Measurements from ENCODE around the gene KL. TPM values are rescaled to one million over a fixed set of nuclear protein-coding genes. Genes with fewer than 3 reads are reported as not detected.

KL gene
- total RNA-seq, 1 experiment from 2014 or later: 0.28 TPM

GRCh38 chr13:33090755-33091414 is 74.7 kb downstream of the KL start:
- in situ Hi-C loops (cut with HindIII; ENCODE audit: low pct_unique_long_range_greater_than_20kb, low sequenced_read_pairs) (no loop called here), intact Hi-C loops (cut with micrococcal nuclease; ENCODE audit: unreplicated experiment) (no loop called here)
- CTCF ChIA-PET: no interaction called here
- no peak for TF ChIP-seq POLR2AphosphoS5 (IDR thresholded peaks at IDR 0.05; ENCODE audit: low read depth, low read length)
- TF ChIP-seq TCF7L2 (IDR thresholded peaks at IDR 0.05; ENCODE audit: low read depth, low read length): no peak
- no peak for TF ChIP-seq SIN3A (IDR thresholded peaks at IDR 0.05; ENCODE audit: borderline replicate concordance, insufficient read depth, low read depth, low read length)
- Histone ChIP-seq H3K27me3 (ENCODE audit: control insufficient read depth, insufficient read depth, low read length) (no peaks in the 10 kb centered on the region), H3K27ac (ENCODE audit: low read length) (no peak overlapping the region), H3K9me3 (ENCODE audit: control insufficient read depth, insufficient read depth, low read depth, low read length) (no peaks in the 10 kb centered on the region), H3K4me3 (ENCODE audit: low read depth in 2 of 2, low read length in 2 of 2) (no peak overlapping the region), H3K36me3 (ENCODE audit: control insufficient read depth, insufficient read depth, low read length) (no peaks in the 10 kb centered on the region), H3K4me1 (ENCODE audit: control insufficient read depth, insufficient read depth, low read length) (no peaks in the 10 kb centered on the region)
- no TSS peak for BruUV-seq (replicated peaks)
- ATAC-seq (no peak), DNase-seq (ENCODE audit: low read depth, low spot score) (no peak)
- POLR2A ChIA-PET: no interaction called here

GRCh38 chr13:33091415-33091774 is 75.2 kb downstream of the KL start:
- Histone ChIP-seq H3K4me3 (ENCODE audit: low read depth in 2 of 2, low read length in 2 of 2) (no peak overlapping the region), H3K36me3 (ENCODE audit: control insufficient read depth, insufficient read depth, low read length) (no peaks in the 10 kb centered on the region), H3K27ac (ENCODE audit: low read length) (no peak overlapping the region), H3K9me3 (ENCODE audit: control insufficient read depth, insufficient read depth, low read depth, low read length) (no peaks in the 10 kb centered on the region), H3K27me3 (ENCODE audit: control insufficient read depth, insufficient read depth, low read length) (no peaks in the 10 kb centered on the region), H3K4me1 (ENCODE audit: control insufficient read depth, insufficient read depth, low read length) (no peaks in the 10 kb centered on the region)
- in situ Hi-C loops (cut with HindIII; ENCODE audit: low pct_unique_long_range_greater_than_20kb, low sequenced_read_pairs) (no loop called here), intact Hi-C loops (cut with micrococcal nuclease; ENCODE audit: unreplicated experiment) (no loop called here)
- ATAC-seq (no peak), DNase-seq (ENCODE audit: low read depth, low spot score) (no peak)
- ChIA-PET CTCF (no interaction called here), POLR2A (no interaction called here)
- TF ChIP-seq REST (IDR thresholded peaks at IDR 0.05; ENCODE audit: insufficient read depth in 1 of 2, low read depth in 2 of 2, low read length in 1 of 2) (no peak), TCF7L2 (IDR thresholded peaks at IDR 0.05; ENCODE audit: low read depth, low read length) (no peak), CTCF (IDR thresholded peaks at IDR 0.05) (no peak), POLR2AphosphoS5 (IDR thresholded peaks at IDR 0.05; ENCODE audit: low read depth, low read length) (no peak)
- no TSS peak for BruUV-seq (replicated peaks)

GRCh38 chr13:33092073-33092987 is 76.1 kb downstream of the KL start:
- no peak for TF ChIP-seq REST (IDR thresholded peaks at IDR 0.05; ENCODE audit: insufficient read depth in 1 of 2, low read depth in 2 of 2, low read length in 1 of 2)
- no peak for TF ChIP-seq TCF7L2 (IDR thresholded peaks at IDR 0.05; ENCODE audit: low read depth, low read length)
- no peak for TF ChIP-seq CTCF (IDR thresholded peaks at IDR 0.05)
- TF ChIP-seq POLR2AphosphoS5 (IDR thresholded peaks at IDR 0.05; ENCODE audit: low read depth, low read length): no peak
- TF ChIP-seq SIN3A (IDR thresholded peaks at IDR 0.05; ENCODE audit: borderline replicate concordance, insufficient read depth, low read depth, low read length): no peak
- BruUV-seq (replicated peaks): no TSS peak
- ChIA-PET POLR2A (no interaction called here), CTCF (no interaction called here)
- Histone ChIP-seq H3K27ac (ENCODE audit: low read length) (no peak overlapping the region), H3K4me3 (ENCODE audit: low read depth in 2 of 2, low read length in 2 of 2) (no peak overlapping the region), H3K27me3 (ENCODE audit: control insufficient read depth, insufficient read depth, low read length) (no peaks in the 10 kb centered on the region), H3K36me3 (ENCODE audit: control insufficient read depth, insufficient read depth, low read length) (no peaks in the 10 kb centered on the region), H3K9me3 (ENCODE audit: control insufficient read depth, insufficient read depth, low read depth, low read length) (no peaks in the 10 kb centered on the region), H3K4me1 (ENCODE audit: control insufficient read depth, insufficient read depth, low read length) (no peaks in the 10 kb centered on the region)
- ATAC-seq (no peak), DNase-seq (ENCODE audit: low read depth, low spot score) (no peak)
- in situ Hi-C loops (cut with HindIII; ENCODE audit: low pct_unique_long_range_greater_than_20kb, low sequenced_read_pairs): no loop called here
- intact Hi-C loops (cut with micrococcal nuclease; ENCODE audit: unreplicated experiment): no loop called here

All from Panc1 (cell line).